ENCODE data around the gene CLRN1.

The CLRN1 gene

DNA sequence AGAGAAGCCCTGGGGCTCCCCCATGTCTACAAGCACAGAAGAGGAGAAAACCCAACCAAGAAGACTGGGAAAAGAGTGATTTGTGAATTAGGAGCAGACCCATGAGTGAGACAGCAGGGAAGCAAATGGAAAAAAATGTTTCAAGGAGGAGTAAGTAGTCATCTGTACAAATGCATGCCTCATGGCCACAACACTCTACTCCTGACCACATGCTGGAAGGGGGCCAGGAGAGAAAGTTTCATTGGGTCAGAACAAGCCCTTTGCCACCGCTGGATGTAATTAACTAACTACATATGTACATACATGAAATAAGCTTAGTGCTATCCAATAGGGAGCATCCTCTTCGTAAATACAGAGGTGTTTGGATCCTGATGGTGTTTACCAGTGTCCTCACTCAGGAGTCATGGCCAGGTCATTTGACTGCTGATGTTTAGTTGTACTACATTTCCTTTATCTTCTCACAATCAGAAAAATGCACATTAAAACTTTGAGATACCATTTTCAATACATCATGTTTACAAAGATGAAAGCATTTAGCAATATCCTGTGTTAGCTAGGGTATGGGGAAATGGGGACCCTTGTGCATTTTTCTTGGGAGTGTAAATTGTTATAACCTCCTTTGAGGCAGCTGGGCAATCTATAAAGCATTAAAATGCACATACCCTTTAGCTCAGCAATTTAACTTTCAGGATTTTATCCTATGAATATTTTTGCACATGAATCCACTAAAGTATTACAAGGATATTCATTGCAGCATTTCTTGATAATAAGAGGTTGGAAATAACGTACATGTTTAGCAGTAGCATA, 27.1 kb downstream of the CLRN1 start:
- TF ChIP-seq, protein P1, sequence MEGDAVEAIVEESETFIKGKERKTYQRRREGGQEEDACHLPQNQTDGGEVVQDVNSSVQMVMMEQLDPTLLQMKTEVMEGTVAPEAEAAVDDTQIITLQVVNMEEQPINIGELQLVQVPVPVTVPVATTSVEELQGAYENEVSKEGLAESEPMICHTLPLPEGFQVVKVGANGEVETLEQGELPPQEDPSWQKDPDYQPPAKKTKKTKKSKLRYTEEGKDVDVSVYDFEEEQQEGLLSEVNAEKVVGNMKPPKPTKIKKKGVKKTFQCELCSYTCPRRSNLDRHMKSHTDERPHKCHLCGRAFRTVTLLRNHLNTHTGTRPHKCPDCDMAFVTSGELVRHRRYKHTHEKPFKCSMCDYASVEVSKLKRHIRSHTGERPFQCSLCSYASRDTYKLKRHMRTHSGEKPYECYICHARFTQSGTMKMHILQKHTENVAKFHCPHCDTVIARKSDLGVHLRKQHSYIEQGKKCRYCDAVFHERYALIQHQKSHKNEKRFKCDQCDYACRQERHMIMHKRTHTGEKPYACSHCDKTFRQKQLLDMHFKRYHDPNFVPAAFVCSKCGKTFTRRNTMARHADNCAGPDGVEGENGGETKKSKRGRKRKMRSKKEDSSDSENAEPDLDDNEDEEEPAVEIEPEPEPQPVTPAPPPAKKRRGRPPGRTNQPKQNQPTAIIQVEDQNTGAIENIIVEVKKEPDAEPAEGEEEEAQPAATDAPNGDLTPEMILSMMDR (IDR thresholded peaks at IDR 0.05; ENCODE audit: control insufficient read depth, insufficient read depth, low read depth, low read length, missing control alignments) = no peak
- DNase-seq (ENCODE audit: low read depth) = peak; percentile 14
- H3K4me3 ChIP-seq (ENCODE audit: control insufficient read depth, low read depth, low read length) = no peak overlapping the region

- DNase-seq (ENCODE audit: low read depth) = no peak
- H3K4me3 ChIP-seq (ENCODE audit: control insufficient read depth, low read depth, low read length) = no peak overlapping the region
- TF ChIP-seq, protein P1 (IDR thresholded peaks at IDR 0.05; ENCODE audit: control insufficient read depth, insufficient read depth, low read depth, low read length, missing control alignments) = no peak
Measured at GRCh38 chr3:150942221-150942620, 30.3 kb downstream of the CLRN1 start.

DNA sequence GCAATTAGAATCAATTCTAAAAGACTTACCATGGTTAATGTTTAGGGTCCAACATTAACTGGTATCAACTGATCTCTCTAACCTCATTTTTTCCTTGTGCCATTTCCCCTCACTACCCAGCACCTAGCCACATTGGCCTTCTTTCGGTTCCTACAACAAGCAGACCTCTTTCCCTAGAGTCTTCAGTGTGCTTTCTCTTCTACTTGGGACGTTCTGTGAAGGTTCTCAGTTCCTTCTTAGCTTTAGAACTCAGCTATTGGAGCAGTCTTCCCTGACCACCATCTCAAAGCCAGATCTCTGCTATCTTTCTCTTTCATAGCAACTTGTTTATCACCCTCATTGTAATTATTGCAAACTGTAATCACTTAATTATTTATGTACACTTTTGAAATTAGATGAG, 35.8 kb downstream of the CLRN1 start:
- H3K4me3 ChIP-seq (ENCODE audit: control insufficient read depth, low read depth, low read length) = no peak overlapping the region
- no peak for DNase-seq (ENCODE audit: low read depth)
- TF ChIP-seq, protein P1 (IDR thresholded peaks at IDR 0.05; ENCODE audit: control insufficient read depth, insufficient read depth, low read depth, low read length, missing control alignments) = no peak

GRCh38 chr3:150933473-150933995, 39.0 kb downstream of the CLRN1 start:
- no peak for DNase-seq (ENCODE audit: low read depth)
- no peak overlapping the region for H3K4me3 ChIP-seq (ENCODE audit: control insufficient read depth, low read depth, low read length)
- TF ChIP-seq, protein P1 (IDR thresholded peaks at IDR 0.05; ENCODE audit: control insufficient read depth, insufficient read depth, low read depth, low read length, missing control alignments) = no peak

DNA sequence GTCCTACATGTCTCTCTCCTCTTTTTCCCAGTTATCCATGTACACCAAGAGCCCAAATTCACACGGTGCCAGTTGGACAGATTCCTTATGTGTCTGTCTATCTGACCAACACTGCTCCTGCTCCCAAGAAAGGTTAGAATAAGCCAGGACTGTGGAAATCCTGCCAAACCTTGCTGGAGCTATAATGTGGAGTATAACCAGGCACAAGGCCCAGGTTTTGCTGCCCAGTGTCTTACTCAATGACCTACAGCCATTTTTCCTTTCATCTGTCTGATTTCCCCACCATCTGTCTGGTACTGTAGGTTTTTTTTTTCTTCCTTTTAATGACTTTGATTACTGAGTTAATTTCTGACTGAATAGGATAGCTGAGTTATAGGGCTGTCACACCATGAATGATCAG, 40.8 kb downstream of the CLRN1 start:
- no peak overlapping the region for H3K4me3 ChIP-seq (ENCODE audit: control insufficient read depth, low read depth, low read length)
- TF ChIP-seq, protein P1 (IDR thresholded peaks at IDR 0.05; ENCODE audit: control insufficient read depth, insufficient read depth, low read depth, low read length, missing control alignments) = no peak
- no peak for DNase-seq (ENCODE audit: low read depth)

- no peak for DNase-seq (ENCODE audit: low read depth)
- no peak overlapping the region for H3K4me3 ChIP-seq (ENCODE audit: control insufficient read depth, low read depth, low read length)
- TF ChIP-seq, protein P1 (IDR thresholded peaks at IDR 0.05; ENCODE audit: control insufficient read depth, insufficient read depth, low read depth, low read length, missing control alignments) = no peak
Measured at GRCh38 chr3:150930839-150931238, 41.7 kb downstream of the CLRN1 start.
